Fibroblast of lung (primary cell): ENCODE data around the gene ADAR. TPM values are rescaled to one million over a fixed set of nuclear protein-coding genes. Genes with fewer than 3 reads are reported as not detected.

ENCODE experiments used
- DNase-seq, 2 donors: peaks; one replicate each; pipeline versions ENCODE4 v3.0.0 to v3.0.0-alpha.2; 2010; ENCODE audit warnings: low read depth in 2 of 2
- H2AFZ ChIP-seq: 2 replicates; pipeline ENCODE4 v1.5.1; 2012; ENCODE audit warnings: low read length, control low read depth, inconsistent platforms
- H3K27ac ChIP-seq: 2 replicates; pipeline ENCODE4 v1.5.1; 2011; ENCODE audit warnings: low read length, control low read depth; ENCODE audit not compliant: insufficient read depth
- H3K27me3 ChIP-seq: 2 replicates; pipeline ENCODE4 v1.5.1; 2011; ENCODE audit warnings: mild to moderate bottlenecking, low read length; ENCODE audit not compliant: control insufficient read depth, insufficient read depth
- H3K36me3 ChIP-seq: 2 replicates; pipeline ENCODE4 v1.5.1; 2011; ENCODE audit warnings: low read length; ENCODE audit not compliant: control insufficient read depth, insufficient read depth
- H3K4me1 ChIP-seq: 2 replicates; pipeline ENCODE4 v1.5.1; 2011; ENCODE audit warnings: low read length; ENCODE audit not compliant: control insufficient read depth, insufficient read depth; ENCODE audit errors: extremely low read depth
- H3K4me2 ChIP-seq: 2 replicates; pipeline ENCODE4 v1.5.1; 2011; ENCODE audit warnings: low read length, control low read depth; ENCODE audit not compliant: insufficient read depth; ENCODE audit errors: extremely low read depth
- H3K4me3 ChIP-seq, 4 experiments: fragments of 200-600 bp in 1 of 4; sonication (generic) in 1 of 4; replicated peaks in 1 of 4; 2 replicates each; pipeline ENCODE4 v1.5.1; 2011 to 2016; ENCODE audit warnings: low read length in 4 of 4, low read depth in 3 of 4, mild to moderate bottlenecking in 3 of 4, control low read depth in 2 of 4, inconsistent platforms in 1 of 4, mixed read lengths in 1 of 4; ENCODE audit not compliant: insufficient read depth in 1 of 4; ENCODE audit errors: control extremely low read depth in 1 of 4
- H3K79me2 ChIP-seq: 2 replicates; pipeline ENCODE4 v1.5.1; 2012; ENCODE audit warnings: mild to moderate bottlenecking, low read length, inconsistent platforms; ENCODE audit not compliant: control insufficient read depth, insufficient read depth
- H3K9ac ChIP-seq: 2 replicates; pipeline ENCODE4 v1.5.1; 2011; ENCODE audit warnings: mild to moderate bottlenecking, low read length, control low read depth; ENCODE audit not compliant: insufficient read depth
- H3K9me3 ChIP-seq: 2 replicates; pipeline ENCODE4 v1.5.1; 2012; ENCODE audit warnings: low read depth, low read length; ENCODE audit not compliant: control insufficient read depth, insufficient read depth
- H4K20me1 ChIP-seq: 2 replicates; pipeline ENCODE4 v1.5.1; 2011; ENCODE audit warnings: low read length; ENCODE audit not compliant: control insufficient read depth, insufficient read depth; ENCODE audit errors: extremely low read depth
- EZH2 ChIP-seq: IDR thresholded peaks from 2 replicates; pipeline ENCODE4 v1.5.1; 2012; ENCODE audit warnings: low read length, control low read depth, mild to moderate bottlenecking; ENCODE audit errors: missing control alignments
- polyA plus RNA-seq, 2 donors: library from polyadenylated mRNA; depleted of rRNA in 1 of 2; stranded (reverse) in 1 of 2; unstranded in 1 of 2; fragments of >200 nt; gene quantifications; 2 replicates each; pipeline ENCODE4 v1.2.1, GENCODE V29; 2011 to 2012; ENCODE audit warnings: missing spikeins in 1 of 2
- total RNA-seq: library from RNA; depleted of rRNA; stranded (reverse); fragments of >200 nt; gene quantifications from 2 replicates; pipeline ENCODE4 v1.2.1, GENCODE V29; 2014
- TF ChIP-seq, protein P1 (sequence below), 2 donors: IDR thresholded peaks in 1 of 2; conservative IDR thresholded peaks in 1 of 2; 1 replicate in 1 of 2; 2 replicates in 1 of 2; pipeline ENCODE4 v1.5.1; 2011 to 2012; ENCODE audit warnings: low read length in 2 of 2, control low read depth in 1 of 2, inconsistent platforms in 1 of 2, low read depth in 1 of 2, mild to moderate bottlenecking in 1 of 2

ADAR gene
- total and polyA plus RNA-seq, 2 donors (not counting 1 experiment from before 2014, with no cell fraction given), result 98.4 to 140 TPM

DNA sequence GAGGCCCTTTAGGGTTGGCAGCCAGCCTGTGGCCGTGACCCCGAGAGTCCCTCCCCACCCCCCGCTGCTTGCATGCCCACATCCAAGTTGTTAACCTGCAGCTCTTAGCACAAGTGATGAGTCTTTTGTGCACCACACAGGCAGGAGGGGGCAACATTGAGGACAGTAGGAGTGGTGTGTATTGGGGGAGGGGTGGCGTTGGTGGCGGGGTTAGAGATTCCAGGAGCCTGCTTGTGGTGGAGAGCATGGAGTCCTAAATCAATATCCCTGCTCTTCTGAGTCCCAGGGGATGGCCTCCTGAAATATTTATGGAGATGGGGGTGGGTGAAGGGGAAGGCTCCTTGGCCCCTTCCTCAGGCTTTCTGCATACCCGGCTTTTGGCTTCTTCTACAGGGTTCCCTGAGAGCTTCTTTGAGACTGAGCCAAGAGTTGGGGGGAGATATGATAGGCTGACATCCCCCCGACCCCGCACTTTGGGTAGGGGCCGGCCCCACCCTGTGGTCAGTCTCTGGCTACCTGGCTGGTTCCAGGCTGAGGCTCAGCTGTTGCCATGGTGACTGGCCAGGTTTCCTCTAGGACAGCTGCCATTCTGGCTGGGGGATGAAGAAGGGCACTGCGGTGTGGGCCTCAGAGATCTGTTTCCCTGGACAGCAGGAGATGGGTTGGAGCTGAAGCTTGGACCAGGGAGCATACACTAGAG lies 35.4 kb downstream of the ADAR start:
- Histone ChIP-seq H3K36me3 (no peaks in the 10 kb centered on the region), H4K20me1 (no peaks in the 10 kb centered on the region), H3K79me2 (no peaks in the 10 kb centered on the region), H3K27ac (no peak overlapping the region), H3K27me3 (peaks cover 5% of the 10 kb centered on the region), H3K4me2 (no peak overlapping the region), H2AFZ (no peak overlapping the region), H3K9me3 (no peaks in the 10 kb centered on the region), H3K4me3 (no peak overlapping the region), H3K9ac (no peak overlapping the region), H3K4me1 (no peaks in the 10 kb centered on the region)
- TF ChIP-seq, protein P1, sequence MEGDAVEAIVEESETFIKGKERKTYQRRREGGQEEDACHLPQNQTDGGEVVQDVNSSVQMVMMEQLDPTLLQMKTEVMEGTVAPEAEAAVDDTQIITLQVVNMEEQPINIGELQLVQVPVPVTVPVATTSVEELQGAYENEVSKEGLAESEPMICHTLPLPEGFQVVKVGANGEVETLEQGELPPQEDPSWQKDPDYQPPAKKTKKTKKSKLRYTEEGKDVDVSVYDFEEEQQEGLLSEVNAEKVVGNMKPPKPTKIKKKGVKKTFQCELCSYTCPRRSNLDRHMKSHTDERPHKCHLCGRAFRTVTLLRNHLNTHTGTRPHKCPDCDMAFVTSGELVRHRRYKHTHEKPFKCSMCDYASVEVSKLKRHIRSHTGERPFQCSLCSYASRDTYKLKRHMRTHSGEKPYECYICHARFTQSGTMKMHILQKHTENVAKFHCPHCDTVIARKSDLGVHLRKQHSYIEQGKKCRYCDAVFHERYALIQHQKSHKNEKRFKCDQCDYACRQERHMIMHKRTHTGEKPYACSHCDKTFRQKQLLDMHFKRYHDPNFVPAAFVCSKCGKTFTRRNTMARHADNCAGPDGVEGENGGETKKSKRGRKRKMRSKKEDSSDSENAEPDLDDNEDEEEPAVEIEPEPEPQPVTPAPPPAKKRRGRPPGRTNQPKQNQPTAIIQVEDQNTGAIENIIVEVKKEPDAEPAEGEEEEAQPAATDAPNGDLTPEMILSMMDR (conservative IDR thresholded peaks at IDR 0.05 in 1 of 2, IDR thresholded peaks at IDR 0.05 in 1 of 2; ENCODE audit: low read depth in 1 of 2, low read length in 2 of 2), result no peak
- no peak for TF ChIP-seq EZH2
- DNase-seq, result no peak

DNA sequence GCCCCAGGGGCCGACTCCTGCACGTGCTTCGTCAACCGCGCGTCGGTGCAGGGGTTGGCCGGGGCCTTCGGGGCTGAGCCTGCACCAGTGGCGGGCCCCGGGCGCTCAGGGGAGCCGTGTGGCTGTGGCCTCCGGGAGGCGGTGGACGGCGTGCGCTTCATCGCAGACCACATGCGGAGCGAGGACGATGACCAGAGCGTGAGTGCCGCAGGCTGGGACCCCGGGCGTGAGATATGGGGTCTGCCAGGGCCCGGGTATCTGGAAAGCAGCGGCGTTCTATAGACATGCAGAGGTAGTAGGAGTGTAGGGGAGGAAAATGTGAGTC lies 36.1 kb downstream of the ADAR start:
- Histone ChIP-seq H3K4me1 (no peaks in the 10 kb centered on the region), H3K9ac (no peak overlapping the region), H2AFZ (no peak overlapping the region), H3K4me2 (no peak overlapping the region), H4K20me1 (no peaks in the 10 kb centered on the region), H3K79me2 (no peaks in the 10 kb centered on the region), H3K36me3 (no peaks in the 10 kb centered on the region), H3K27me3 (peaks cover 11% of the 10 kb centered on the region), H3K9me3 (no peaks in the 10 kb centered on the region), H3K4me3 (no peak overlapping the region), H3K27ac (no peak overlapping the region)
- no peak for DNase-seq
- no peak for TF ChIP-seq EZH2
- TF ChIP-seq, protein P1 (conservative IDR thresholded peaks at IDR 0.05 in 1 of 2, IDR thresholded peaks at IDR 0.05 in 1 of 2; ENCODE audit: low read depth in 1 of 2, low read length in 2 of 2), result no peak

DNA sequence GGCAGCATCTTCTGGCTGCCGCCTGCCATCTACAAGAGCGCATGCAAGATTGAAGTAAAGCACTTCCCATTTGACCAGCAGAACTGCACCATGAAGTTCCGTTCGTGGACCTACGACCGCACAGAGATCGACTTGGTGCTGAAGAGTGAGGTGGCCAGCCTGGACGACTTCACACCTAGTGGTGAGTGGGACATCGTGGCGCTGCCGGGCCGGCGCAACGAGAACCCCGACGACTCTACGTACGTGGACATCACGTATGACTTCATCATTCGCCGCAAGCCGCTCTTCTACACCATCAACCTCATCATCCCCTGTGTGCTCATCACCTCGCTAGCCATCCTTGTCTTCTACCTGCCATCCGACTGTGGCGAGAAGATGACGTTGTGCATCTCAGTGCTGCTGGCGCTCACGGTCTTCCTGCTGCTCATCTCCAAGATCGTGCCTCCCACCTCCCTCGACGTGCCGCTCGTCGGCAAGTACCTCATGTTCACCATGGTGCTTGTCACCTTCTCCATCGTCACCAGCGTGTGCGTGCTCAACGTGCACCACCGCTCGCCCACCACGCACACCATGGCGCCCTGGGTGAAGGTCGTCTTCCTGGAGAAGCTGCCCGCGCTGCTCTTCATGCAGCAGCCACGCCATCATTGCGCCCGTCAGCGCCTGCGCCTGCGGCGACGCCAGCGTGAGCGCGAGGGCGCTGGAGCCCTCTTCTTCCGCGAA lies 36.6 kb downstream of the ADAR start:
- Histone ChIP-seq H4K20me1 (no peaks in the 10 kb centered on the region), H3K4me2 (no peak overlapping the region), H3K9ac (no peak overlapping the region), H3K79me2 (no peaks in the 10 kb centered on the region), H2AFZ (no peak overlapping the region), H3K27ac (no peak overlapping the region), H3K36me3 (no peaks in the 10 kb centered on the region), H3K9me3 (no peaks in the 10 kb centered on the region), H3K4me1 (no peaks in the 10 kb centered on the region), H3K27me3 (peaks cover 13% of the 10 kb centered on the region), H3K4me3 (no peak overlapping the region)
- DNase-seq, result no peak
- TF ChIP-seq EZH2, result no peak
- TF ChIP-seq, protein P1 (conservative IDR thresholded peaks at IDR 0.05 in 1 of 2, IDR thresholded peaks at IDR 0.05 in 1 of 2; ENCODE audit: low read depth in 1 of 2, low read length in 2 of 2), result no peak
